H1 (cell line): ENCODE measurements around the gene CPE. TPM values are rescaled to one million over a fixed set of nuclear protein-coding genes. Genes with fewer than 3 reads are reported as not detected.

Source experiments
- CHD2 ChIP-seq: IDR thresholded peaks from 2 replicates; pipeline ENCODE4 v1.6.1; 2012; ENCODE audit warnings: low read length, improper control_type of control experiment
- KDM4A ChIP-seq: IDR thresholded peaks from one replicate; pipeline ENCODE4 v1.7.1; 2012; ENCODE audit warnings: low read depth, mild to moderate bottlenecking, moderate library complexity, low read length, inconsistent platforms; ENCODE audit not compliant: severe bottlenecking
- KDM5A ChIP-seq: fragments of 200-600 bp; IDR thresholded peaks from 2 replicates; pipeline ENCODE4 v1.7.1; 2012; ENCODE audit warnings: mild to moderate bottlenecking, low read length, inconsistent platforms, mixed read lengths
- POU5F1 ChIP-seq: IDR thresholded peaks from 2 replicates; pipeline ENCODE4 v1.6.1; 2011; ENCODE audit warnings: low read depth, mild to moderate bottlenecking, low read length, moderate library complexity
- RFX5 ChIP-seq: IDR thresholded peaks from 2 replicates; pipeline ENCODE4 v1.6.1; 2011; ENCODE audit warnings: low read depth, low read length, improper control_type of control experiment, borderline replicate concordance
- SRF ChIP-seq: IDR thresholded peaks from 2 replicates; pipeline ENCODE4 v1.6.1; 2011; ENCODE audit warnings: mild to moderate bottlenecking, low read depth, low read length, moderate library complexity
- TBP ChIP-seq: IDR thresholded peaks from 2 replicates; pipeline ENCODE4 v1.6.1; 2011; ENCODE audit warnings: low read depth, low read length, improper control_type of control experiment
- ZNF274 ChIP-seq: IDR thresholded peaks from 2 replicates; pipeline ENCODE4 v1.7.0; 2012; ENCODE audit warnings: low read length, borderline replicate concordance; ENCODE audit errors: extremely low read depth
- polyA plus RNA-seq, 7 experiments: library from polyadenylated mRNA; depleted of rRNA in 3 of 7; stranded (reverse) in 5 of 7; unstranded in 2 of 7; fragments of >200 nt in 5 of 7; fragments of 200-250 nt in 2 of 7; gene quantifications; 1 replicate in 5 of 7; 2 replicates in 1 of 7; 4 replicates in 1 of 7; pipeline versions ENCODE4 v1.2.1 to v1.2.3, GENCODE V29; 2011 to 2013; ENCODE audit warnings: missing spikeins in 2 of 7, mixed read lengths in 2 of 7
- total RNA-seq: library from RNA; stranded (reverse); fragmentation: NEBNext Ultra II Directional; extraction: Animal tissue kit (Norgen Biotek cat#: 25700); gene quantifications from 2 replicates; pipeline ENCODE4 v1.2.1, GENCODE V29; 2021
- TF ChIP-seq, protein P1 (sequence below): fragments of 300-600 bp; sonication (generic); IDR thresholded peaks from 2 replicates; pipeline ENCODE4 v1.7.1; 2012; ENCODE audit warnings: low read length, moderate library complexity, mild to moderate bottlenecking, inconsistent platforms; ENCODE audit not compliant: insufficient replicate concordance

The CPE gene
- total and polyA plus RNA-seq, 2 of the 8 experiments (the other 6 are each of a cell fraction or from before 2014, with no cell fraction given) = 9.4 to 10.2 TPM

DNA sequence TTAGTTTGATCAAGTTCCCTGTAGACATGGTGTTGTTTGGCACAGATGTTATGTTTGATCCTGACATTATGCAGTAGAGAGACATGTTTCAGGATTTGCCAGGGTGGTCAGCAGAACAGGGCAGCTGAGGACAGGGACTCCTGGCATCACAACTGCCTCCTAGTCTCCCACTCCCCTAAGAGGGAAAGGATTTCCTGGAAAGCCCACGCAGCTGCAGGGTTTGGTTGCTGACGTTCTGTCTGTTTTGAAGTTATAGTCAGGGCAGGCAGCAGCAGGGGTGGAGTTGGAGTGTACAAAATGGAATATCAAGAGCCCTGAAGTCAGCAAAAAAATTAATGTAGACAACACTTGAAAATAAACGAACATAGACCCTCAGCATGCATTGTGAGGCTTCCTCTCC is 125.4 kb downstream of the CPE start (continued):
- TF ChIP-seq, protein P1, sequence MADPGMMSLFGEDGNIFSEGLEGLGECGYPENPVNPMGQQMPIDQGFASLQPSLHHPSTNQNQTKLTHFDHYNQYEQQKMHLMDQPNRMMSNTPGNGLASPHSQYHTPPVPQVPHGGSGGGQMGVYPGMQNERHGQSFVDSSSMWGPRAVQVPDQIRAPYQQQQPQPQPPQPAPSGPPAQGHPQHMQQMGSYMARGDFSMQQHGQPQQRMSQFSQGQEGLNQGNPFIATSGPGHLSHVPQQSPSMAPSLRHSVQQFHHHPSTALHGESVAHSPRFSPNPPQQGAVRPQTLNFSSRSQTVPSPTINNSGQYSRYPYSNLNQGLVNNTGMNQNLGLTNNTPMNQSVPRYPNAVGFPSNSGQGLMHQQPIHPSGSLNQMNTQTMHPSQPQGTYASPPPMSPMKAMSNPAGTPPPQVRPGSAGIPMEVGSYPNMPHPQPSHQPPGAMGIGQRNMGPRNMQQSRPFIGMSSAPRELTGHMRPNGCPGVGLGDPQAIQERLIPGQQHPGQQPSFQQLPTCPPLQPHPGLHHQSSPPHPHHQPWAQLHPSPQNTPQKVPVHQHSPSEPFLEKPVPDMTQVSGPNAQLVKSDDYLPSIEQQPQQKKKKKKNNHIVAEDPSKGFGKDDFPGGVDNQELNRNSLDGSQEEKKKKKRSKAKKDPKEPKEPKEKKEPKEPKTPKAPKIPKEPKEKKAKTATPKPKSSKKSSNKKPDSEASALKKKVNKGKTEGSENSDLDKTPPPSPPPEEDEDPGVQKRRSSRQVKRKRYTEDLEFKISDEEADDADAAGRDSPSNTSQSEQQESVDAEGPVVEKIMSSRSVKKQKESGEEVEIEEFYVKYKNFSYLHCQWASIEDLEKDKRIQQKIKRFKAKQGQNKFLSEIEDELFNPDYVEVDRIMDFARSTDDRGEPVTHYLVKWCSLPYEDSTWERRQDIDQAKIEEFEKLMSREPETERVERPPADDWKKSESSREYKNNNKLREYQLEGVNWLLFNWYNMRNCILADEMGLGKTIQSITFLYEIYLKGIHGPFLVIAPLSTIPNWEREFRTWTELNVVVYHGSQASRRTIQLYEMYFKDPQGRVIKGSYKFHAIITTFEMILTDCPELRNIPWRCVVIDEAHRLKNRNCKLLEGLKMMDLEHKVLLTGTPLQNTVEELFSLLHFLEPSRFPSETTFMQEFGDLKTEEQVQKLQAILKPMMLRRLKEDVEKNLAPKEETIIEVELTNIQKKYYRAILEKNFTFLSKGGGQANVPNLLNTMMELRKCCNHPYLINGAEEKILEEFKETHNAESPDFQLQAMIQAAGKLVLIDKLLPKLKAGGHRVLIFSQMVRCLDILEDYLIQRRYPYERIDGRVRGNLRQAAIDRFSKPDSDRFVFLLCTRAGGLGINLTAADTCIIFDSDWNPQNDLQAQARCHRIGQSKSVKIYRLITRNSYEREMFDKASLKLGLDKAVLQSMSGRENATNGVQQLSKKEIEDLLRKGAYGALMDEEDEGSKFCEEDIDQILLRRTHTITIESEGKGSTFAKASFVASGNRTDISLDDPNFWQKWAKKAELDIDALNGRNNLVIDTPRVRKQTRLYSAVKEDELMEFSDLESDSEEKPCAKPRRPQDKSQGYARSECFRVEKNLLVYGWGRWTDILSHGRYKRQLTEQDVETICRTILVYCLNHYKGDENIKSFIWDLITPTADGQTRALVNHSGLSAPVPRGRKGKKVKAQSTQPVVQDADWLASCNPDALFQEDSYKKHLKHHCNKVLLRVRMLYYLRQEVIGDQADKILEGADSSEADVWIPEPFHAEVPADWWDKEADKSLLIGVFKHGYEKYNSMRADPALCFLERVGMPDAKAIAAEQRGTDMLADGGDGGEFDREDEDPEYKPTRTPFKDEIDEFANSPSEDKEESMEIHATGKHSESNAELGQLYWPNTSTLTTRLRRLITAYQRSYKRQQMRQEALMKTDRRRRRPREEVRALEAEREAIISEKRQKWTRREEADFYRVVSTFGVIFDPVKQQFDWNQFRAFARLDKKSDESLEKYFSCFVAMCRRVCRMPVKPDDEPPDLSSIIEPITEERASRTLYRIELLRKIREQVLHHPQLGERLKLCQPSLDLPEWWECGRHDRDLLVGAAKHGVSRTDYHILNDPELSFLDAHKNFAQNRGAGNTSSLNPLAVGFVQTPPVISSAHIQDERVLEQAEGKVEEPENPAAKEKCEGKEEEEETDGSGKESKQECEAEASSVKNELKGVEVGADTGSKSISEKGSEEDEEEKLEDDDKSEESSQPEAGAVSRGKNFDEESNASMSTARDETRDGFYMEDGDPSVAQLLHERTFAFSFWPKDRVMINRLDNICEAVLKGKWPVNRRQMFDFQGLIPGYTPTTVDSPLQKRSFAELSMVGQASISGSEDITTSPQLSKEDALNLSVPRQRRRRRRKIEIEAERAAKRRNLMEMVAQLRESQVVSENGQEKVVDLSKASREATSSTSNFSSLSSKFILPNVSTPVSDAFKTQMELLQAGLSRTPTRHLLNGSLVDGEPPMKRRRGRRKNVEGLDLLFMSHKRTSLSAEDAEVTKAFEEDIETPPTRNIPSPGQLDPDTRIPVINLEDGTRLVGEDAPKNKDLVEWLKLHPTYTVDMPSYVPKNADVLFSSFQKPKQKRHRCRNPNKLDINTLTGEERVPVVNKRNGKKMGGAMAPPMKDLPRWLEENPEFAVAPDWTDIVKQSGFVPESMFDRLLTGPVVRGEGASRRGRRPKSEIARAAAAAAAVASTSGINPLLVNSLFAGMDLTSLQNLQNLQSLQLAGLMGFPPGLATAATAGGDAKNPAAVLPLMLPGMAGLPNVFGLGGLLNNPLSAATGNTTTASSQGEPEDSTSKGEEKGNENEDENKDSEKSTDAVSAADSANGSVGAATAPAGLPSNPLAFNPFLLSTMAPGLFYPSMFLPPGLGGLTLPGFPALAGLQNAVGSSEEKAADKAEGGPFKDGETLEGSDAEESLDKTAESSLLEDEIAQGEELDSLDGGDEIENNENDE = no peak
- TF ChIP-seq POU5F1 (no peak), TBP (no peak), ZNF274 (no peak), KDM4A (no peak), CHD2 (no peak), KDM5A (no peak), SRF (no peak), RFX5 (no peak)
